Endothelial cell of umbilical vein (primary cell): ENCODE data around the gene HOXB7.

Source experiments
- TF ChIP-seq, protein P1 (sequence below): IDR thresholded peaks from 2 replicates; pipeline ENCODE4 v1.6.1; 2011; ENCODE audit not compliant: insufficient read depth, insufficient read length
- TF ChIP-seq, protein P2 (sequence below), 2 donors: IDR thresholded peaks; 1 replicate in 1 of 2; 2 replicates in 1 of 2; pipeline ENCODE4 v1.5.1; 2011; ENCODE audit warnings: low read length in 2 of 2, mild to moderate bottlenecking in 2 of 2, moderate library complexity in 2 of 2, control low read depth in 1 of 2, inconsistent platforms in 1 of 2, low read depth in 1 of 2; ENCODE audit not compliant: insufficient read depth in 1 of 2; ENCODE audit errors: extremely low read depth in 1 of 2

DNA sequence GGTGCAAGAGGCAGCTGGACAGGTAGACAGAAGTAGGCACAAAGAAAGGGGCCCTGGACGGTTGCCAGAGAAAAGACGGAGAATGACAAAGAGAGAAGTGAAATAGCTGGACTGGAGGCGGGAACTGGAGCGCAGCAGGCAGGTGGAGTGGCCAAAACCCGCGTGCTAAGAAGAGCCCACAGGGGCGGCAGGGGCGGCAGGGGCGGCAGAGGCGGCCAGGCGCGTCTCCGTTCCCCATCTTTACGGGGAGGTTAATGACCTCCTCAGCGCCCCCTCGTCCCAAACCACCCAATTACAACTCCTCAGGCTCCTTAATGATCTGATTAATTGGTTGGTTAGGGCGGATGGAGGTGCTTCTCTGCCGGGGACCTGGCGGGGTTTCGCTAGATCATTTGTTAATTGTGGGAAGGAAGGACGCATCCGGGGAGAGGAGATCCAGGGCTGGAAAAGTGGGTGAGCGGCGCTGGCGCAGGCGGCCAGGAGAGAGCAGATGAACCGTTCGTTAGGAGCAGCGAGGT lies 30.8 kb upstream of the HOXB7 start:
- TF ChIP-seq, protein P1, sequence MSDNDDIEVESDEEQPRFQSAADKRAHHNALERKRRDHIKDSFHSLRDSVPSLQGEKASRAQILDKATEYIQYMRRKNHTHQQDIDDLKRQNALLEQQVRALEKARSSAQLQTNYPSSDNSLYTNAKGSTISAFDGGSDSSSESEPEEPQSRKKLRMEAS: no peak
- TF ChIP-seq, protein P2, sequence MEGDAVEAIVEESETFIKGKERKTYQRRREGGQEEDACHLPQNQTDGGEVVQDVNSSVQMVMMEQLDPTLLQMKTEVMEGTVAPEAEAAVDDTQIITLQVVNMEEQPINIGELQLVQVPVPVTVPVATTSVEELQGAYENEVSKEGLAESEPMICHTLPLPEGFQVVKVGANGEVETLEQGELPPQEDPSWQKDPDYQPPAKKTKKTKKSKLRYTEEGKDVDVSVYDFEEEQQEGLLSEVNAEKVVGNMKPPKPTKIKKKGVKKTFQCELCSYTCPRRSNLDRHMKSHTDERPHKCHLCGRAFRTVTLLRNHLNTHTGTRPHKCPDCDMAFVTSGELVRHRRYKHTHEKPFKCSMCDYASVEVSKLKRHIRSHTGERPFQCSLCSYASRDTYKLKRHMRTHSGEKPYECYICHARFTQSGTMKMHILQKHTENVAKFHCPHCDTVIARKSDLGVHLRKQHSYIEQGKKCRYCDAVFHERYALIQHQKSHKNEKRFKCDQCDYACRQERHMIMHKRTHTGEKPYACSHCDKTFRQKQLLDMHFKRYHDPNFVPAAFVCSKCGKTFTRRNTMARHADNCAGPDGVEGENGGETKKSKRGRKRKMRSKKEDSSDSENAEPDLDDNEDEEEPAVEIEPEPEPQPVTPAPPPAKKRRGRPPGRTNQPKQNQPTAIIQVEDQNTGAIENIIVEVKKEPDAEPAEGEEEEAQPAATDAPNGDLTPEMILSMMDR (IDR thresholded peaks at IDR 0.05; ENCODE audit: extremely low read depth in 1 of 2, insufficient read depth in 1 of 2, low read depth in 1 of 2, low read length in 2 of 2): no peak
